Measurements from ENCODE around the gene TRIM39. TPM values are rescaled to one million over a fixed set of nuclear protein-coding genes. Genes with fewer than 3 reads are reported as not detected.

Gene TRIM39
- total and polyA plus RNA-seq, 2 of the 13 experiments (the other 11 are each of a cell fraction or from before 2014, with no cell fraction given): 7.7 to 14.6 TPM

DNA sequence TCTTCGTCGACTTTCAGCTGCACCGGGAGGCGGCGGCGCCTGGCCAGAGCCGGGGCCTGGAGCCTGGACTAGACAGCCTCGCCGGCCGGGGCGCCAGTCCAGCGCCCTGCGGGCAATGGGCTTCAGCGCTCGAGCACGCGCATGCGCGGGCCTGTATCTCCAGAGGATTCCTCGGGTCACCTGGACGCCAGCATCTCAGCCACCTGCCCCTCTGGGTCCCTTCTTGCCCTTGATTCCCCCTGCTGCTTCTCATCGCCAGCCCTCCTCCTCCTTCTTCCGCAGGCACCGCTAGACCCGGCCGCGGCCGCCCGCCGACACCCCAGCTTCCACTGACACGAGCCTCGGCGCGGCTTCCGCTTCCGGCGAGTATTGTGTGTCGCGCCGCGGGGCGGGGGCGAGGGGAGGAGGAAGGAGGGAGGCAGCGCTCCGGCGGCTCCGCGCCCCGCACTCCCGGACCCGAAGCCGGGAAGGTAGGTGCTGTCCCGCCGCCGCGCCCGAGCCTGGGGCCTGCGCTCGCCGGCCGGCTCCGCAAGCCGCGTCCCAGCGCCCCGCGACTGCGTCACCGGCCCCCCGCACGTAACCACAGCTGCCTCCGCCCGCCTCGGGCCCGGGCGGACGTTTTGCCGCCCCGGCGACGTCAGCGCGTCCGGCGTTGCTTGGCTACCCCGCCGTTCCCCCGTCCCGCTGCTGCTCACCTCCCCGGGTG lies at the start of gene TRIM39 (continued):
- TF ChIP-seq, protein P1, sequence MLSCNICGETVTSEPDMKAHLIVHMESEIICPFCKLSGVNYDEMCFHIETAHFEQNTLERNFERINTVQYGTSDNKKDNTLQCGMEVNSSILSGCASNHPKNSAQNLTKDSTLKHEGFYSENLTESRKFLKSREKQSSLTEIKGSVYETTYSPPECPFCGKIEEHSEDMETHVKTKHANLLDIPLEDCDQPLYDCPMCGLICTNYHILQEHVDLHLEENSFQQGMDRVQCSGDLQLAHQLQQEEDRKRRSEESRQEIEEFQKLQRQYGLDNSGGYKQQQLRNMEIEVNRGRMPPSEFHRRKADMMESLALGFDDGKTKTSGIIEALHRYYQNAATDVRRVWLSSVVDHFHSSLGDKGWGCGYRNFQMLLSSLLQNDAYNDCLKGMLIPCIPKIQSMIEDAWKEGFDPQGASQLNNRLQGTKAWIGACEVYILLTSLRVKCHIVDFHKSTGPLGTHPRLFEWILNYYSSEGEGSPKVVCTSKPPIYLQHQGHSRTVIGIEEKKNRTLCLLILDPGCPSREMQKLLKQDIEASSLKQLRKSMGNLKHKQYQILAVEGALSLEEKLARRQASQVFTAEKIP (CRISPR knock-in tag; IDR thresholded peaks at IDR 0.05; ENCODE audit: borderline replicate concordance): no peak
- TF ChIP-seq BORCS8-MEF2B (CRISPR knock-in tag; IDR thresholded peaks at IDR 0.05): no peak
- no peak; the same call in 1 of the 2 replicates for TF ChIP-seq MEIS1 (CRISPR knock-in tag; IDR thresholded peaks at IDR 0.05; ENCODE audit: borderline replicate concordance)
- TF ChIP-seq SMC3 (IDR thresholded peaks at IDR 0.05; ENCODE audit: low read length): no peak
- TF ChIP-seq TRIM24 (CRISPR knock-in tag; IDR thresholded peaks at IDR 0.05): no peak
- TF ChIP-seq, protein P2, sequence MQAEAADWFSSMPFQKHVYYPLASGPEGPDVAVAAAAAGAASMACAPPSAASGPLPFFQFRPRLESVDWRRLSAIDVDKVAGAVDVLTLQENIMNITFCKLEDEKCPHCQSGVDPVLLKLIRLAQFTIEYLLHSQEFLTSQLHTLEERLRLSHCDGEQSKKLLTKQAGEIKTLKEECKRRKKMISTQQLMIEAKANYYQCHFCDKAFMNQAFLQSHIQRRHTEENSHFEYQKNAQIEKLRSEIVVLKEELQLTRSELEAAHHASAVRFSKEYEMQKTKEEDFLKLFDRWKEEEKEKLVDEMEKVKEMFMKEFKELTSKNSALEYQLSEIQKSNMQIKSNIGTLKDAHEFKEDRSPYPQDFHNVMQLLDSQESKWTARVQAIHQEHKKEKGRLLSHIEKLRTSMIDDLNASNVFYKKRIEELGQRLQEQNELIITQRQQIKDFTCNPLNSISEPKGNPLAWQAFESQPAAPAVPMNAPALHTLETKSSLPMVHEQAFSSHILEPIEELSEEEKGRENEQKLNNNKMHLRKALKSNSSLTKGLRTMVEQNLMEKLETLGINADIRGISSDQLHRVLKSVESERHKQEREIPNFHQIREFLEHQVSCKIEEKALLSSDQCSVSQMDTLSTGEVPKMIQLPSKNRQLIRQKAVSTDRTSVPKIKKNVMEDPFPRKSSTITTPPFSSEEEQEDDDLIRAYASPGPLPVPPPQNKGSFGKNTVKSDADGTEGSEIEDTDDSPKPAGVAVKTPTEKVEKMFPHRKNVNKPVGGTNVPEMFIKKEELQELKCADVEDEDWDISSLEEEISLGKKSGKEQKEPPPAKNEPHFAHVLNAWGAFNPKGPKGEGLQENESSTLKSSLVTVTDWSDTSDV (CRISPR knock-in tag; IDR thresholded peaks at IDR 0.05): no peak
- no peak for TF ChIP-seq EHMT2 (IDR thresholded peaks at IDR 0.05; ENCODE audit: borderline replicate concordance, low read depth, low read length)
- TF ChIP-seq CHD4 (IDR thresholded peaks at IDR 0.05; ENCODE audit: borderline replicate concordance, low read length): no peak
- TF ChIP-seq RFXAP (CRISPR knock-in tag; IDR thresholded peaks at IDR 0.05; ENCODE audit: borderline replicate concordance): no peak; the same call in none of the 2 replicates
- TF ChIP-seq, protein P3, sequence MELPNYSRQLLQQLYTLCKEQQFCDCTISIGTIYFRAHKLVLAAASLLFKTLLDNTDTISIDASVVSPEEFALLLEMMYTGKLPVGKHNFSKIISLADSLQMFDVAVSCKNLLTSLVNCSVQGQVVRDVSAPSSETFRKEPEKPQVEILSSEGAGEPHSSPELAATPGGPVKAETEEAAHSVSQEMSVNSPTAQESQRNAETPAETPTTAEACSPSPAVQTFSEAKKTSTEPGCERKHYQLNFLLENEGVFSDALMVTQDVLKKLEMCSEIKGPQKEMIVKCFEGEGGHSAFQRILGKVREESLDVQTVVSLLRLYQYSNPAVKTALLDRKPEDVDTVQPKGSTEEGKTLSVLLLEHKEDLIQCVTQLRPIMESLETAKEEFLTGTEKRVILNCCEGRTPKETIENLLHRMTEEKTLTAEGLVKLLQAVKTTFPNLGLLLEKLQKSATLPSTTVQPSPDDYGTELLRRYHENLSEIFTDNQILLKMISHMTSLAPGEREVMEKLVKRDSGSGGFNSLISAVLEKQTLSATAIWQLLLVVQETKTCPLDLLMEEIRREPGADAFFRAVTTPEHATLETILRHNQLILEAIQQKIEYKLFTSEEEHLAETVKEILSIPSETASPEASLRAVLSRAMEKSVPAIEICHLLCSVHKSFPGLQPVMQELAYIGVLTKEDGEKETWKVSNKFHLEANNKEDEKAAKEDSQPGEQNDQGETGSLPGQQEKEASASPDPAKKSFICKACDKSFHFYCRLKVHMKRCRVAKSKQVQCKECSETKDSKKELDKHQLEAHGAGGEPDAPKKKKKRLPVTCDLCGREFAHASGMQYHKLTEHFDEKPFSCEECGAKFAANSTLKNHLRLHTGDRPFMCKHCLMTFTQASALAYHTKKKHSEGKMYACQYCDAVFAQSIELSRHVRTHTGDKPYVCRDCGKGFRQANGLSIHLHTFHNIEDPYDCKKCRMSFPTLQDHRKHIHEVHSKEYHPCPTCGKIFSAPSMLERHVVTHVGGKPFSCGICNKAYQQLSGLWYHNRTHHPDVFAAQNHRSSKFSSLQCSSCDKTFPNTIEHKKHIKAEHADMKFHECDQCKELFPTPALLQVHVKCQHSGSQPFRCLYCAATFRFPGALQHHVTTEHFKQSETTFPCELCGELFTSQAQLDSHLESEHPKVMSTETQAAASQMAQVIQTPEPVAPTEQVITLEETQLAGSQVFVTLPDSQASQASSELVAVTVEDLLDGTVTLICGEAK (IDR thresholded peaks at IDR 0.05): peak; percentile 28; the same call in 1 of the 2 replicates
- TF ChIP-seq, protein P3 (CRISPR knock-in tag; IDR thresholded peaks at IDR 0.05): 0 out of 2 replicates have a peak, but pooled peaks have one; percentile 23
- TF ChIP-seq ZNF572 (CRISPR knock-in tag; IDR thresholded peaks at IDR 0.05): peak; percentile 91; the same call in 1 of the 2 replicates
- peak; percentile 34; the same call in 1 of the 2 replicates for TF ChIP-seq TEAD2 (CRISPR knock-in tag; IDR thresholded peaks at IDR 0.05)
- 0 out of 2 replicates have a peak, but pooled peaks have one; percentile 7 for TF ChIP-seq ZNF747 (CRISPR knock-in tag; IDR thresholded peaks at IDR 0.05; ENCODE audit: borderline replicate concordance)
- TF ChIP-seq FOXA3 (CRISPR knock-in tag; IDR thresholded peaks at IDR 0.05): no peak
- peak; percentile 28; the same call in 1 of the 2 replicates for TF ChIP-seq SALL1 (CRISPR knock-in tag; IDR thresholded peaks at IDR 0.05)
